PC-3 (cell line): ENCODE measurements around the gene PCCA. TPM values are rescaled to one million over a fixed set of nuclear protein-coding genes. Genes with fewer than 3 reads are reported as not detected.

Experiments used
- ATAC-seq: fragments of 200-7000 bp; cut with Tn5 transposase; 2 replicates; pipeline ENCODE4 v1.9.1; 2020; ENCODE audit warnings: mild to moderate bottlenecking, moderate library complexity
- BruUV-seq: library from RNA; stranded (reverse); fragments of 400-500 nt; replicated peaks from 2 replicates; lab custom pipeline; 2021; lab: Mats Ljungman, UMichigan
- CTCF ChIA-PET: fragments of 300-600 bp; sonication (Branson Sonifier 250); formaldehyde crosslinking; loops from one replicate; lab custom pipeline; 2022; ENCODE audit warnings: antibody characterized with exemption; lab: Charles Lee
- POLR2A ChIA-PET: fragments of 300-600 bp; sonication (Branson Sonifier 250); formaldehyde crosslinking; loops from one replicate; lab custom pipeline; 2022; ENCODE audit warnings: antibody characterized with exemption; ENCODE audit not compliant: unreplicated experiment; lab: Charles Lee
- DNase-seq: peaks from one replicate; pipeline ENCODE4 v3.0.0-alpha.2; 2015
- H2AFZ ChIP-seq: fragments of 300-600 bp; sonication (generic); 2 replicates; pipeline ENCODE4 v1.6.0; 2016; ENCODE audit warnings: antibody characterized with exemption, low read length
- H3F3A ChIP-seq: fragments of 300-600 bp; sonication (generic); one replicate; pipeline ENCODE4 v1.6.0; 2017; ENCODE audit warnings: antibody characterized with exemption, low read length, control low read depth, mild to moderate bottlenecking; ENCODE audit not compliant: unreplicated experiment
- H3K27ac ChIP-seq: fragments of 300-600 bp; sonication (generic); 2 replicates; pipeline ENCODE4 v1.5.1; 2016; ENCODE audit warnings: mild to moderate bottlenecking, low read length
- H3K27me3 ChIP-seq: fragments of 300-600 bp; sonication (generic); 2 replicates; pipeline ENCODE4 v1.6.1; 2016; ENCODE audit warnings: low read length, mixed read lengths
- H3K36me3 ChIP-seq: fragments of 300-600 bp; sonication (generic); 2 replicates; pipeline ENCODE4 v1.6.1; 2016; ENCODE audit warnings: low read depth, mixed run types, low read length, mixed read lengths
- H3K4me1 ChIP-seq: fragments of 300-600 bp; sonication (generic); 2 replicates; pipeline ENCODE4 v1.5.1; 2016; ENCODE audit warnings: low read length; ENCODE audit not compliant: insufficient read depth
- H3K4me2 ChIP-seq: fragments of 300-600 bp; sonication (generic); 2 replicates; pipeline ENCODE4 v1.6.0; 2016; ENCODE audit warnings: low read length
- H3K4me3 ChIP-seq: fragments of 300-600 bp; sonication (generic); 2 replicates; pipeline ENCODE4 v1.5.1; 2016; ENCODE audit warnings: mild to moderate bottlenecking, low read length, mixed read lengths
- H3K79me2 ChIP-seq: fragments of 300-600 bp; sonication (generic); 2 replicates; pipeline ENCODE4 v1.6.1; 2017; ENCODE audit warnings: low read length, mixed read lengths
- H3K9ac ChIP-seq: fragments of 300-600 bp; sonication (generic); 2 replicates; pipeline ENCODE4 v1.6.0; 2016; ENCODE audit warnings: mild to moderate bottlenecking, low read length
- H3K9me2 ChIP-seq: fragments of 300-600 bp; sonication (generic); replicated peaks from 2 replicates; pipeline ENCODE4 v1.6.1; 2016; ENCODE audit warnings: mixed run types, low read length, mixed read lengths
- H3K9me3 ChIP-seq: fragments of 300-600 bp; sonication (generic); 2 replicates; pipeline ENCODE4 v1.6.1; 2016; ENCODE audit warnings: low read length, mixed read lengths
- H4K20me1 ChIP-seq: fragments of 300-600 bp; sonication (generic); 2 replicates; pipeline ENCODE4 v1.6.1; 2016; ENCODE audit warnings: low read length, mixed read lengths
- CTCF ChIP-seq: fragments of 300-600 bp; sonication (generic); conservative IDR thresholded peaks from 2 replicates; pipeline ENCODE4 v1.5.1; 2017; ENCODE audit warnings: antibody characterized with exemption, low read depth, mild to moderate bottlenecking, low read length
- EZH2 ChIP-seq: fragments of 300-600 bp; sonication (generic); IDR thresholded peaks from one replicate; pipeline ENCODE4 v1.6.1; 2017; ENCODE audit warnings: antibody characterized with exemption, mild to moderate bottlenecking, low read length; ENCODE audit not compliant: unreplicated experiment
- EZH2phosphoT487 ChIP-seq: fragments of 300-600 bp; sonication (generic); IDR thresholded peaks from 2 replicates; pipeline ENCODE4 v1.6.1; 2018; ENCODE audit warnings: mild to moderate bottlenecking, antibody characterized with exemption, low read length, borderline replicate concordance
- intact Hi-C: fragments of 100-400 bp; cut with micrococcal nuclease; formaldehyde crosslinking; loops from 2 replicates; pipeline ENCODE4 v1.9.0; 2023
- total RNA-seq: library from RNA; depleted of rRNA; stranded (reverse); fragments of >200 nt; gene quantifications from 2 replicates; pipeline ENCODE4 v1.2.3, GENCODE V29; 2014

The PCCA gene
- total RNA-seq, 1 experiment from 2014 or later = 10.5 TPM

GRCh38 chr13:100362371-100362770, 273.5 kb downstream of the PCCA start:
- H3K9me3 ChIP-seq = no peaks in the 10 kb centered on the region
- H3F3A ChIP-seq = peaks cover 5% of the 10 kb centered on the region
- H3K4me2 ChIP-seq = no peak overlapping the region
- peaks cover 20% of the 10 kb centered on the region for H3K4me1 ChIP-seq
- H3K9me2 ChIP-seq = no peaks in the 10 kb centered on the region
- POLR2A ChIA-PET = no interaction called here
- intact Hi-C loops = loop anchor here (2.0 to 10.0 kb wide), 2 partner anchors 92 to 144 kb away; no protein-coding TSS in a partner anchor
- H2AFZ ChIP-seq = no peak overlapping the region
- DNase-seq (no peak), ATAC-seq (no peak)
- H4K20me1 ChIP-seq = 0 out of 2 replicates have a peak, but pooled peaks cover 3% of the 10 kb centered on the region
- no peaks in the 10 kb centered on the region for H3K27me3 ChIP-seq
- H3K36me3 ChIP-seq = no peaks in the 10 kb centered on the region
- H3K4me3 ChIP-seq = no peak overlapping the region
- no TSS peak for BruUV-seq
- CTCF ChIA-PET = no interaction called here
- no peak for TF ChIP-seq CTCF
- TF ChIP-seq EZH2phosphoT487 = no peak
- TF ChIP-seq EZH2 = no peak
- H3K9ac ChIP-seq = no peak overlapping the region
- H3K79me2 ChIP-seq = no peaks in the 10 kb centered on the region
- H3K27ac ChIP-seq = no peak overlapping the region

GRCh38 chr13:100362781-100363180, 273.9 kb downstream of the PCCA start:
- peaks cover 5% of the 10 kb centered on the region for H3F3A ChIP-seq
- POLR2A ChIA-PET = no interaction called here
- no peaks in the 10 kb centered on the region for H3K27me3 ChIP-seq
- H3K27ac ChIP-seq = no peak overlapping the region
- H2AFZ ChIP-seq = no peak overlapping the region
- H4K20me1 ChIP-seq = 0 out of 2 replicates have a peak, but pooled peaks cover 3% of the 10 kb centered on the region
- BruUV-seq = no TSS peak
- CTCF ChIA-PET = no interaction called here
- H3K79me2 ChIP-seq = no peaks in the 10 kb centered on the region
- intact Hi-C loops = loop anchor here (2.0 to 10.0 kb wide), 2 partner anchors 92 to 144 kb away; no protein-coding TSS in a partner anchor
- no peak for TF ChIP-seq EZH2phosphoT487
- TF ChIP-seq CTCF = no peak
- no peak for TF ChIP-seq EZH2
- no peak overlapping the region for H3K4me3 ChIP-seq
- DNase-seq = no peak
- H3K4me2 ChIP-seq = 0 out of 2 replicates have a peak overlapping the region, but pooled peaks have one; percentile 39
- H3K9ac ChIP-seq = no peak overlapping the region
- peaks cover 20% of the 10 kb centered on the region for H3K4me1 ChIP-seq
- H3K36me3 ChIP-seq = no peaks in the 10 kb centered on the region
- no peaks in the 10 kb centered on the region for H3K9me3 ChIP-seq
- H3K9me2 ChIP-seq = no peaks in the 10 kb centered on the region
- ATAC-seq = no peak

DNA sequence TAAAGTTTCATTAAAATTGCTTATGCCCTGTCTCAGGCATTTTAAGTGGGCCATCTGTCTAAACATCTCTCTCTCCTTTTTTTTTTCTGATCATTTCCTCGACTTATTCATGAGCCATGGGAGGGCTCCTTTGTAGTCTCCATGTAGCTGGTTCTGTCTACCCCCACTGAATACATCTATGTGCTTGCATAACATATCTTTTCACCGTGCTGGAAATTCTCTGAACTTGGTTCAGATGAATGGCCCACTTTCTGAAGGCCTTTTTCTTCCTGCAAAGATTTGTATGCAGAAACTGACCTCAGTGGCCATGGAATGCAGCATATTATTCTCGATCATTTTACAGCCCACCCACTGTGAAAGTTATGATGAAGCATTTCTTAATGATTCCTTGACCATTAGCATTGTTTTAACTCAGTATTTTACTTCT, 274.4 kb downstream of the PCCA start:
- no peak; the same call in 1 of the 2 replicates for ATAC-seq
- intact Hi-C loops = loop anchor here (2.0 to 10.0 kb wide), 2 partner anchors 92 to 144 kb away; no protein-coding TSS in a partner anchor
- Histone ChIP-seq H3K9ac (no peak overlapping the region), H3K27ac (no peak overlapping the region), H3K4me1 (peaks cover 20% of the 10 kb centered on the region), H3K4me3 (no peak overlapping the region), H3K9me3 (no peaks in the 10 kb centered on the region), H3K27me3 (no peaks in the 10 kb centered on the region), H4K20me1 (0 out of 2 replicates have a peak, but pooled peaks cover 3% of the 10 kb centered on the region), H3K36me3 (no peaks in the 10 kb centered on the region), H3K79me2 (no peaks in the 10 kb centered on the region), H3F3A (peaks cover 5% of the 10 kb centered on the region), H3K4me2 (peak overlapping the region; percentile 39), H2AFZ (no peak overlapping the region), H3K9me2 (no peaks in the 10 kb centered on the region)
- no peak for DNase-seq
- POLR2A ChIA-PET = no interaction called here
- TF ChIP-seq EZH2 (no peak), EZH2phosphoT487 (no peak), CTCF (no peak)
- no TSS peak for BruUV-seq
- CTCF ChIA-PET = no interaction called here
